HepG2 (cell line): ENCODE data around the gene FUT4. TPM values are rescaled to one million over a fixed set of nuclear protein-coding genes. Genes with fewer than 3 reads are reported as not detected.

Source experiments
- ATAC-seq: fragments of 200-7000 bp; cut with Tn5 transposase; 3 replicates; pipeline ENCODE4 v1.9.1; 2020; ENCODE audit warnings: mild to moderate bottlenecking, moderate library complexity
- BruUV-seq: library from RNA; stranded (reverse); fragments of 400-500 nt; replicated peaks from 2 replicates; lab custom pipeline; 2021; lab: Mats Ljungman, UMichigan
- CTCF ChIA-PET: fragments of 300-600 bp; formaldehyde crosslinking; extraction: SDS; loops from one replicate; lab custom pipeline; 2021; ENCODE audit warnings: low total read pairs, inconsistent platforms, low intra/inter-chr PET ratio; lab: Yijun Ruan, JAX
- POLR2A ChIA-PET: fragments of 350-600 bp; sonication (Branson Sonifier 250); formaldehyde crosslinking; loops from one replicate; lab custom pipeline; 2020; ENCODE audit warnings: antibody characterized with exemption, inconsistent platforms; lab: Yijun Ruan, JAX
- DNase-seq: peaks from one replicate; pipeline ENCODE4 v3.0.0-alpha.2; 2015; ENCODE audit warnings: low spot score
- FAIRE-seq: peaks from 3 replicates; lab custom pipeline; 2011; peaks lifted over from hg19 to GRCh38; lab: Jason Lieb, UNC
- H2AFZ ChIP-seq: one replicate; pipeline ENCODE4 v1.6.1; 2011; ENCODE audit warnings: low read length, inconsistent platforms
- H3K27ac ChIP-seq: fragments of 300-600 bp; 3 replicates; pipeline ENCODE4 v1.8.0; 2011; ENCODE audit warnings: mixed run types, mild to moderate bottlenecking, mixed read lengths, low read length, inconsistent platforms; ENCODE audit not compliant: insufficient read depth; ENCODE audit errors: extremely low read length
- H3K27me3 ChIP-seq, 2 experiments: fragments of 200-600 bp in 1 of 2; 2 replicates in 1 of 2; 3 replicates in 1 of 2; pipeline versions ENCODE4 v1.6.0 to v1.8.0; 2011; ENCODE audit warnings: low read length in 2 of 2, mild to moderate bottlenecking in 2 of 2, moderate library complexity in 2 of 2, inconsistent platforms in 1 of 2; ENCODE audit not compliant: insufficient read depth in 2 of 2, control insufficient read depth in 1 of 2
- H3K36me3 ChIP-seq, 2 experiments: fragments of 200-600 bp in 1 of 2; replicated peaks in 1 of 2; 2 replicates in 1 of 2; 3 replicates in 1 of 2; pipeline versions ENCODE4 v1.5.1 to v1.8.0; 2011; ENCODE audit warnings: low read length in 2 of 2, inconsistent platforms in 1 of 2; ENCODE audit not compliant: insufficient read depth in 2 of 2, control insufficient read depth in 1 of 2
- H3K4me1 ChIP-seq: 2 replicates; pipeline ENCODE4 v1.5.1; 2012; ENCODE audit warnings: low read length, inconsistent platforms; ENCODE audit not compliant: insufficient read depth
- H3K4me2 ChIP-seq: 2 replicates; pipeline ENCODE4 v1.6.0; 2011; ENCODE audit warnings: low read depth, low read length, inconsistent platforms
- H3K4me3 ChIP-seq, 3 experiments: fragments of 200-600 bp in 1 of 3; sonication (generic), shearing (Covaris generic) in 1 of 3; replicated peaks in 1 of 3; 2 replicates each; pipeline ENCODE4 v1.5.1; 2011 to 2016; ENCODE audit warnings: low read length in 3 of 3, inconsistent platforms in 2 of 3, low read depth in 2 of 3, mild to moderate bottlenecking in 2 of 3, control low read depth in 1 of 3, mixed read lengths in 1 of 3; ENCODE audit not compliant: insufficient read depth in 1 of 3
- H3K79me2 ChIP-seq: one replicate; pipeline ENCODE4 v1.6.1; 2011; ENCODE audit warnings: low read length, inconsistent platforms; ENCODE audit not compliant: insufficient read depth
- H3K9ac ChIP-seq: 2 replicates; pipeline ENCODE4 v1.6.0; 2011; ENCODE audit warnings: mild to moderate bottlenecking, low read depth, low read length, inconsistent platforms; ENCODE audit not compliant: insufficient read depth
- H3K9me3 ChIP-seq: 2 replicates; pipeline ENCODE4 v1.5.1; 2012; ENCODE audit warnings: mild to moderate bottlenecking, low read length
- H4K20me1 ChIP-seq: 2 replicates; pipeline ENCODE4 v1.6.0; 2011; ENCODE audit warnings: inconsistent platforms, mild to moderate bottlenecking, low read length, moderate library complexity; ENCODE audit not compliant: insufficient read depth
- BORCS8-MEF2B ChIP-seq: sonication (generic); formaldehyde crosslinking; IDR thresholded peaks from 2 replicates; pipeline ENCODE4 v1.8.0; 2022; ENCODE audit warnings: mild to moderate bottlenecking, missing genetic modification reagents
- CENPX ChIP-seq: sonication (generic); formaldehyde crosslinking; IDR thresholded peaks from 2 replicates; pipeline ENCODE4 v1.9.0; 2021; ENCODE audit warnings: mild to moderate bottlenecking, missing genetic modification reagents, moderate library complexity
- GABPA ChIP-seq, 2 experiments: IDR thresholded peaks; 2 replicates each; pipeline ENCODE4 v1.6.1; 2011 to 2016; ENCODE audit warnings: low read depth in 2 of 2, low read length in 1 of 2, missing biosample characterization in 1 of 2, missing genetic modification characterization in 1 of 2
- MZF1 ChIP-seq: sonication (generic); formaldehyde crosslinking; IDR thresholded peaks from 2 replicates; pipeline ENCODE4 v1.8.1; 2023; ENCODE audit warnings: mild to moderate bottlenecking, missing genetic modification reagents, borderline replicate concordance
- POGZ ChIP-seq: sonication (generic); formaldehyde crosslinking; IDR thresholded peaks from 2 replicates; pipeline ENCODE4 v1.4.0; 2020; ENCODE audit warnings: mild to moderate bottlenecking, missing genetic modification reagents
- SRSF9 ChIP-seq: fragments of 200-400 bp; formaldehyde crosslinking; IDR thresholded peaks from 2 replicates; pipeline ENCODE4 v1.6.1; 2018; ENCODE audit warnings: borderline replicate concordance, mild to moderate bottlenecking, low read depth, low read length; ENCODE audit not compliant: insufficient read depth, poor library complexity, severe bottlenecking
- ZNF589 ChIP-seq: sonication (generic); formaldehyde crosslinking; conservative IDR thresholded peaks from 2 replicates; pipeline ENCODE4 v1.8.0; 2022; ENCODE audit warnings: mild to moderate bottlenecking, moderate library complexity, missing genetic modification reagents
- ZNF749 ChIP-seq: sonication (generic); formaldehyde crosslinking; IDR thresholded peaks from 2 replicates; pipeline ENCODE4 v1.8.0; 2022; ENCODE audit warnings: mild to moderate bottlenecking, missing genetic modification reagents, moderate library complexity, borderline replicate concordance
- ZNF777 ChIP-seq: sonication (generic); formaldehyde crosslinking; IDR thresholded peaks from 2 replicates; pipeline ENCODE4 v1.4.0; 2020; ENCODE audit warnings: missing genetic modification reagents
- WGBS: methylation state at CpG from one replicate; pipeline ENCODE4 v1.1.6; 2017; ENCODE audit warnings: low lambda C conversion rate; 5-methylcytosine and 5-hydroxymethylcytosine counted together
- in situ Hi-C: cut with HindIII; loops from 2 replicates; pipeline ENCODE4 v1.10.0; 2017; ENCODE audit warnings: low pct_unique_long_range_greater_than_20kb; ENCODE audit not compliant: extremely low pct_ligation_motif_present
- intact Hi-C: fragments of 100-400 bp; cut with micrococcal nuclease; formaldehyde crosslinking; loops from one replicate; pipeline ENCODE4 v1.10.0; 2022; ENCODE audit not compliant: unreplicated experiment
- polyA plus RNA-seq, 8 experiments: library from polyadenylated mRNA; depleted of rRNA in 3 of 8; stranded (reverse) in 7 of 8; unstranded in 1 of 8; fragments of >200 nt; fragmentation: Illumina TruSeq in 4 of 8; extraction: Trizol in 4 of 8; gene quantifications; 2 replicates each; pipeline versions ENCODE4 v1.2.1 to v1.2.3, GENCODE V29; 2011 to 2016; ENCODE audit warnings: low read depth in 4 of 8, missing spikeins in 1 of 8, mixed read lengths in 1 of 8; ENCODE audit not compliant: insufficient read depth in 1 of 8
- total RNA-seq, 5 experiments: library from RNA; depleted of rRNA; stranded (reverse); fragments of >200 nt; fragmentation: Illumina TruSeq; extraction: Trizol; gene quantifications; 2 replicates each; pipeline ENCODE4 v1.2.3, GENCODE V29; 2016; ENCODE audit warnings: low read depth in 1 of 5
- TF ChIP-seq, protein P1 (sequence below), 2 experiments: sonication (generic) in 1 of 2; formaldehyde crosslinking in 1 of 2; IDR thresholded peaks; 2 replicates each; pipeline versions ENCODE4 v1.4.0 to v1.6.1; 2018 to 2020; ENCODE audit warnings: missing genetic modification reagents in 2 of 2, borderline replicate concordance in 1 of 2, low read depth in 1 of 2, mild to moderate bottlenecking in 1 of 2, missing biosample characterization in 1 of 2
- TF ChIP-seq, protein P2 (sequence below): sonication (generic); formaldehyde crosslinking; IDR thresholded peaks from 2 replicates; pipeline ENCODE4 v1.8.0; 2022; ENCODE audit warnings: missing genetic modification reagents, mild to moderate bottlenecking, borderline replicate concordance

Gene FUT4
- total and polyA plus RNA-seq, 2 of the 13 experiments (the other 11 are each of a cell fraction or from before 2014, with no cell fraction given), result 0.28 to 0.60 TPM

DNA sequence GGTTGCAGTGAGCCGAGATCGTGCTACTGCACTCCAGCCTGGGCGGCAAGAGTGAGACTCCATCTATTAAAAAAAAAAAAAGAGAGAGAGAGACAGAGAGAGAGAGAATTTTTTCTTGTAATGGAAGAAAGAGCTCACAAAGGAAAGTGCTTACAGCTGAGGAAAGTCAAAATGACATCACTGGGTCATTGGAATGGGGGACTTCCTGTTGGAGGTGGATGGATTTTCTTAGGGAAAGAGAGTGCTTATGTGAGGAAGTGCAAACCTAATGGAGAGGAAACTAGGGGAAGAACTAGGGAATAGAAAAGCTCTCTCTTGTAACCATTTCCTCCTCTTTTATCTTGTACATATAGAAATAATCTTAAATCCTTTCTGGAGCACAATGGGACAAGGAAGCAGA lies 17.1 kb downstream of the FUT4 start (continued):
- TF ChIP-seq MZF1 (CRISPR knock-in tag), result no peak

DNA sequence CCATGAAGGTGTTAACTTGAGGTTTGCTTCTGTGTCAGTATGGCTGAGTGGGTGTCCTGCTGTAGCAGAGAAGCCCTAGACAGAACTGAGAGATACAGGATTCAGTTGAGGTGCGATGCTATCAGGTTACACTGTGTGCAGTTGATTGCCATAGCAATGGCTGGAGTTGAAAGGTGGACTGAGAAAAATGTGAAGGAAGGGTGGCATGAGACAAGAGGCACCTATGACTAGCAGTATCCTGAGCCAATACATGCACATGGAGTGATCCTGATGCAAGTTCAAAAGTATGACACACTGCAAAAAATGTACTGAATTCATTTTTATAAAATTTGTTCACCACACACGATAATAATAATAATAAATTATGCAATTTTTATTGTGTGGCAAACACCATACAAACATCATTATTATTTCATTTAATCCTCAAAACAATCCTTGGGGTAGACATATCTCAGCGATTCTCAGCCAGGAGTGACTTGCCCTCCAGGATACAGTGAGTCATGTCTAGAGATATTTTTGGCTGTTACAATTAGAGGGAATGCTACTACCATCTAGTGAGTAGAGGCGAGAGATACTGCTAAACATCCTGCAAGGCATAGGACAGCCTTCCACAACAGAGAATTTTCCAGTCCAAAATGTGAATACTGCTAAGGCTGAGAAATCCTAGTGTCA lies 19.6 kb downstream of the FUT4 start:
- TF ChIP-seq POGZ (no peak), CENPX (CRISPR knock-in tag) (no peak), GABPA (IDR thresholded peaks at IDR 0.05; ENCODE audit: low read depth, low read length) (no peak), GABPA (CRISPR knock-in tag; IDR thresholded peaks at IDR 0.05; ENCODE audit: low read depth) (no peak), BORCS8-MEF2B (CRISPR knock-in tag) (no peak), ZNF749 (no peak), SRSF9 (no peak), ZNF589 (CRISPR knock-in tag) (no peak), ZNF777 (CRISPR knock-in tag) (no peak)
- TF ChIP-seq, protein P1, sequence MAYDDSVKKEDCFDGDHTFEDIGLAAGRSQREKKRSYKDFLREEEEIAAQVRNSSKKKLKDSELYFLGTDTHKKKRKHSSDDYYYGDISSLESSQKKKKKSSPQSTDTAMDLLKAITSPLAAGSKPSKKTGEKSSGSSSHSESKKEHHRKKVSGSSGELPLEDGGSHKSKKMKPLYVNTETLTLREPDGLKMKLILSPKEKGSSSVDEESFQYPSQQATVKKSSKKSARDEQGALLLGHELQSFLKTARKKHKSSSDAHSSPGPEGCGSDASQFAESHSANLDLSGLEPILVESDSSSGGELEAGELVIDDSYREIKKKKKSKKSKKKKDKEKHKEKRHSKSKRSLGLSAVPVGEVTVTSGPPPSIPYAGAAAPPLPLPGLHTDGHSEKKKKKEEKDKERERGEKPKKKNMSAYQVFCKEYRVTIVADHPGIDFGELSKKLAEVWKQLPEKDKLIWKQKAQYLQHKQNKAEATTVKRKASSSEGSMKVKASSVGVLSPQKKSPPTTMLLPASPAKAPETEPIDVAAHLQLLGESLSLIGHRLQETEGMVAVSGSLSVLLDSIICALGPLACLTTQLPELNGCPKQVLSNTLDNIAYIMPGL (CRISPR knock-in tag; IDR thresholded peaks at IDR 0.05; ENCODE audit: borderline replicate concordance in 1 of 2, low read depth in 1 of 2), result no peak
- TF ChIP-seq, protein P2, sequence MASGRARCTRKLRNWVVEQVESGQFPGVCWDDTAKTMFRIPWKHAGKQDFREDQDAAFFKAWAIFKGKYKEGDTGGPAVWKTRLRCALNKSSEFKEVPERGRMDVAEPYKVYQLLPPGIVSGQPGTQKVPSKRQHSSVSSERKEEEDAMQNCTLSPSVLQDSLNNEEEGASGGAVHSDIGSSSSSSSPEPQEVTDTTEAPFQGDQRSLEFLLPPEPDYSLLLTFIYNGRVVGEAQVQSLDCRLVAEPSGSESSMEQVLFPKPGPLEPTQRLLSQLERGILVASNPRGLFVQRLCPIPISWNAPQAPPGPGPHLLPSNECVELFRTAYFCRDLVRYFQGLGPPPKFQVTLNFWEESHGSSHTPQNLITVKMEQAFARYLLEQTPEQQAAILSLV (CRISPR knock-in tag), result no peak
- Histone ChIP-seq H3K4me3 (no peak overlapping the region), H4K20me1 (no peaks in the 10 kb centered on the region), H3K27ac (no peak overlapping the region), H3K79me2 (no peaks in the 10 kb centered on the region), H3K9me3 (no peaks in the 10 kb centered on the region), H3K9ac (no peak overlapping the region), H3K4me1 (no peaks in the 10 kb centered on the region), H3K36me3 (no peaks in the 10 kb centered on the region), H2AFZ (no peak overlapping the region), H3K27me3 (no peaks in the 10 kb centered on the region), H3K4me2 (no peak overlapping the region)
- in situ Hi-C loops (no loop called here), intact Hi-C loops (no loop called here)
- ChIA-PET CTCF (no interaction called here), POLR2A (no interaction called here)
- WGBS, result 20% methylated on average over 4 of the region's 4 CpGs
- ATAC-seq, result no peak
- no peak for DNase-seq
- FAIRE-seq, result no peak
- no TSS peak for BruUV-seq
